ENCODE data around the gene OSGIN1. TPM values are rescaled to one million over a fixed set of nuclear protein-coding genes. Genes with fewer than 3 reads are reported as not detected.
A peak's percentile ranks its signal among the peaks of the same experiment; 100 is the strongest.

OSGIN1 gene, protein sequence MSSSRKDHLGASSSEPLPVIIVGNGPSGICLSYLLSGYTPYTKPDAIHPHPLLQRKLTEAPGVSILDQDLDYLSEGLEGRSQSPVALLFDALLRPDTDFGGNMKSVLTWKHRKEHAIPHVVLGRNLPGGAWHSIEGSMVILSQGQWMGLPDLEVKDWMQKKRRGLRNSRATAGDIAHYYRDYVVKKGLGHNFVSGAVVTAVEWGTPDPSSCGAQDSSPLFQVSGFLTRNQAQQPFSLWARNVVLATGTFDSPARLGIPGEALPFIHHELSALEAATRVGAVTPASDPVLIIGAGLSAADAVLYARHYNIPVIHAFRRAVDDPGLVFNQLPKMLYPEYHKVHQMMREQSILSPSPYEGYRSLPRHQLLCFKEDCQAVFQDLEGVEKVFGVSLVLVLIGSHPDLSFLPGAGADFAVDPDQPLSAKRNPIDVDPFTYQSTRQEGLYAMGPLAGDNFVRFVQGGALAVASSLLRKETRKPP
- total RNA-seq (1 to 10 TPM; 2.0 to 9.3 (median 5.4) TPM), polyA plus RNA-seq (1 to 10 TPM in 1 of 2 donors, under 1 TPM in 1; 0.65 to 5.5 TPM)
- long read RNA-seq, donor 1, transcript OSGIN1-203 (6 exons, 1,940 nt), result major isoform, 6 of 16 reads
- long read RNA-seq, donor 1, partial matches to known transcripts, result 6 of 16 reads
- long read RNA-seq, donor 1, other reads (novel, unspliced or antisense), result 4 of 16 reads
- long read RNA-seq, donor 2, result 0 reads
- long read RNA-seq, donor 3, partial matches to known transcripts, result 2 of 12 reads
- long read RNA-seq, donor 3, other reads (novel, unspliced or antisense), result 9 of 12 reads

DNA sequence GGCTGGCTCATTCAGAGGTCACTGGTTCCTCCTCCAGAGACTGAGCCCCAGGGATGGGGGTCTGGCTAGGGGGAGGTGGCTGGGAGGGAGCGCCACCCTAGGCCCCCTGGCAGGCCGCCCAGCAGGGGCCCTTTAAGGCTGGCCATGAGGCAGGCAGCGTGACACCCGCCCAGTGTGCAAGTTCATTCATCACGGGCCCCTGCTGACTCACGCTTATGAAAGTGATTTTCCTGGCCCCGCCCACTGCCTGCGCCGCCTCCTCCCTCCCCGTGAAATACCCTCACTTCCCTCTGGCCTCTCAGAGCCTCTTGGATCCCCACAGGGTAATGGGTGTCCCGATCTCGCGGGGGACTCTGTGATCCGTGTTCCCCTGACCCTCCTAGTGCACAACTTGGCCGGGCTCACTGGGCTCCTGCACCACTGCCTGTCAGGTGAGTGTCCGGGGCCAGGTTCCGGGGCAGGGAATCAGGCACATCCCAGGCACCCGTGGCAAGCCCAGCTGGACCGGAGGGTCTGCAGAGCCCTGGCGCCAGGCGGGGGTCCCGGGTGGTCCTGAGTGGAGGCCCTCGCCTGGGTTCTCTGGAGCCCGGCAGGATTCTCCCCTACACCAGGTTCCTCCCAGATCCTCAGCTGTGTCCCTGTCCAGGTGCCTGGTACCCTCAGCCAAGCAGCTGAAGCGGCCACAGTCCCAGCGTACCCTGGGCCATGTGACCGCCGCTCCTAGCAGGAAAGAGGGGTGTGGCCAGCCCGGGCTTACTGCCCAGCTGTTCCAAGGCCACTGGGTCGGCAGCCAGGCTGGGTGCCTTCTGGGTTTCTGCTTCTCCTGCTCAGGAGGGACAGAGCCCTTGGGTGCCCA lies at the start of gene OSGIN1:
OSGIN1 (plus strand) TSS at position 301 of the 856 bp plus-strand sequence. CDS start 4,432 bp downstream, outside the sequence.
- peak; percentile 79 for TF ChIP-seq POLR2A (IDR thresholded peaks at IDR 0.05)
- TF ChIP-seq EP300 (IDR thresholded peaks at IDR 0.05), result no peak
- TF ChIP-seq, protein P1, sequence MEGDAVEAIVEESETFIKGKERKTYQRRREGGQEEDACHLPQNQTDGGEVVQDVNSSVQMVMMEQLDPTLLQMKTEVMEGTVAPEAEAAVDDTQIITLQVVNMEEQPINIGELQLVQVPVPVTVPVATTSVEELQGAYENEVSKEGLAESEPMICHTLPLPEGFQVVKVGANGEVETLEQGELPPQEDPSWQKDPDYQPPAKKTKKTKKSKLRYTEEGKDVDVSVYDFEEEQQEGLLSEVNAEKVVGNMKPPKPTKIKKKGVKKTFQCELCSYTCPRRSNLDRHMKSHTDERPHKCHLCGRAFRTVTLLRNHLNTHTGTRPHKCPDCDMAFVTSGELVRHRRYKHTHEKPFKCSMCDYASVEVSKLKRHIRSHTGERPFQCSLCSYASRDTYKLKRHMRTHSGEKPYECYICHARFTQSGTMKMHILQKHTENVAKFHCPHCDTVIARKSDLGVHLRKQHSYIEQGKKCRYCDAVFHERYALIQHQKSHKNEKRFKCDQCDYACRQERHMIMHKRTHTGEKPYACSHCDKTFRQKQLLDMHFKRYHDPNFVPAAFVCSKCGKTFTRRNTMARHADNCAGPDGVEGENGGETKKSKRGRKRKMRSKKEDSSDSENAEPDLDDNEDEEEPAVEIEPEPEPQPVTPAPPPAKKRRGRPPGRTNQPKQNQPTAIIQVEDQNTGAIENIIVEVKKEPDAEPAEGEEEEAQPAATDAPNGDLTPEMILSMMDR (IDR thresholded peaks at IDR 0.05), result peak in 1 of 3 donors; percentile 28
- DNase-seq, result peak; percentile 92 to 96 (median 94)
- Histone ChIP-seq H3K4me1 (ENCODE audit: insufficient read depth) (peaks cover 6% of the 10 kb centered on the region), H3K4me3 (peak within 1 kb of the TSS; percentile 61), H3K9me3 (no peaks in the 10 kb centered on the region), H3K27ac (peak within 1 kb of the TSS; percentile 15 to 86), H3K27me3 (no peaks in the 10 kb centered on the region), H3K36me3 (no peaks in the 10 kb centered on the region)
- intact Hi-C loops (cut with DNase I), result loop anchor here in 1 of 4 donors (5.0 kb wide), 3 partner anchors 51 to 1594 kb away; partner anchors contain the start of gene TAF1C
- 0 to 2% (median 1%) methylated on average over 25 to 30 of the region's 30 CpGs for WGBS, 3 donors

DNA sequence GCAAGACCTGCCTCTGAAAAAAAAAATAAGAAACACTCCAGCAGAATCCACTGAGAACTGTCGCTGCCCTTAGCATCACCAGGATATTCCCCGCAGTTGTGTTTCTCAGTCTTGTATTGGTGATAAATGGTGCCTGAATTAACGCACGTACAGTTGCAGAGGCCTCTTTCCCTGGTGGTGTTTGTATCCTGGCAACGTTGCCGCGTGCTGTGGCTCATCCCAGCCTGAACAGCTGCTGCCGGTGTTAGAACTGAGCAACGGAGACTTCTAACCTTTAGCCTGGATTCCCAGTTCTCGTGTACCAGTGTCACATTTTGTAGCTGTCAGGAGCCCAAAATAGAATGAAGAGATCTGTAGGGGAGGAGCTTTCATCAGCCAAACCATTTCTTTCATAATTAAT lies 49.3 kb upstream of the OSGIN1 start:
- Histone ChIP-seq H3K4me3 (no peak overlapping the region), H3K27me3 (no peaks in the 10 kb centered on the region), H3K4me1 (ENCODE audit: insufficient read depth) (peaks cover 14% of the 10 kb centered on the region), H3K9me3 (no peaks in the 10 kb centered on the region), H3K36me3 (no peaks in the 10 kb centered on the region), H3K27ac (no peak overlapping the region)
- TF ChIP-seq, protein P1 (IDR thresholded peaks at IDR 0.05), result no peak
- no peak for TF ChIP-seq EP300 (IDR thresholded peaks at IDR 0.05)
- no peak for TF ChIP-seq POLR2A (IDR thresholded peaks at IDR 0.05)
- peak; percentile 57 to 78 (median 62) for DNase-seq
- intact Hi-C loops (cut with DNase I), result loop anchor here in 2 of 4 donors (5.0 to 10.0 kb wide), 2 partner anchors 49 to 79 kb away; partner anchors contain the start of gene OSGIN1 (in 1 of the 2)
- WGBS, 3 donors, result 14 to 49% (median 15%) methylated on average over 10 of the region's 10 CpGs

DNA sequence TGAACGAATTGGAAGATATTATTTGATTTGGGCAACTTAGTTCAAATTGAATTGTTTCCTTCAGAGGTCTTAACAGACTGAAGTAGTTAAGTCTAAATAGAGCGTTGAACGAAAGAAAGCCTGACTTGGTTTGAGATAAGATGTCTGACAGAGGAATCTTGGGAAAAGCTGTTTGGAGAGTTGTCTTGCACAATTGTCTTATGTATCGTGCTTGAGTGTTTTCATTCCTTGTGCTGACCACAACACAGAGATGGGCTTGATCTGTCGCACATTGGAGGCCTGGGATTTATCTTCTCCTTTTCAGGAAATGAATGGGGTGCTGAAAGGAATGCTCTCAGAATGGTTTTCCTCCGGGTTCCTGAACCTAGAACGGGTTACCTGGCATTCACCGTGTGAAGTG lies 46.4 kb upstream of the OSGIN1 start:
- no peaks in the 10 kb centered on the region for H3K36me3 ChIP-seq
- H3K9me3 ChIP-seq, result no peaks in the 10 kb centered on the region
- peaks cover 11% of the 10 kb centered on the region for H3K4me1 ChIP-seq (ENCODE audit: insufficient read depth)
- H3K27ac ChIP-seq, result no peak overlapping the region
- intact Hi-C loops (cut with DNase I), result loop anchor here in 1 of 4 donors (10.0 kb wide), 1 partner anchor 82 kb away; no protein-coding TSS in a partner anchor
- DNase-seq, result no peak
- no peaks in the 10 kb centered on the region for H3K27me3 ChIP-seq
- 21 to 43% (median 28%) methylated on average over 8 of the region's 8 CpGs for WGBS, 3 donors
- H3K4me3 ChIP-seq, result no peak overlapping the region
- TF ChIP-seq, protein P1 (IDR thresholded peaks at IDR 0.05), result no peak
- no peak for TF ChIP-seq POLR2A (IDR thresholded peaks at IDR 0.05)
- TF ChIP-seq EP300 (IDR thresholded peaks at IDR 0.05), result no peak

Data from ovary (tissue), 10 donors.